Mesenteric fat pad (tissue), 1 donor: Measurements from ENCODE around the gene AP1B1. TPM values are rescaled to one million over a fixed set of nuclear protein-coding genes. Genes with fewer than 3 reads are reported as not detected.

ENCODE experiments used
- DNase-seq: peaks from one replicate; pipeline ENCODE4 v3.0.0-alpha.2; 2020; ENCODE audit warnings: low spot score
- total RNA-seq: library from RNA; stranded (reverse); fragmentation: NEBNext Ultra II Directional; extraction: Animal tissue kit (Norgen Biotek cat#: 25700); gene quantifications from one replicate; pipeline ENCODE4 v1.2.1, GENCODE V29; 2021
- donor health status: DM: yes; HTN: yes; CAD: no.

The AP1B1 gene
- total RNA-seq, 1 donor from 2014 or later, result 89.3 TPM

DNA sequence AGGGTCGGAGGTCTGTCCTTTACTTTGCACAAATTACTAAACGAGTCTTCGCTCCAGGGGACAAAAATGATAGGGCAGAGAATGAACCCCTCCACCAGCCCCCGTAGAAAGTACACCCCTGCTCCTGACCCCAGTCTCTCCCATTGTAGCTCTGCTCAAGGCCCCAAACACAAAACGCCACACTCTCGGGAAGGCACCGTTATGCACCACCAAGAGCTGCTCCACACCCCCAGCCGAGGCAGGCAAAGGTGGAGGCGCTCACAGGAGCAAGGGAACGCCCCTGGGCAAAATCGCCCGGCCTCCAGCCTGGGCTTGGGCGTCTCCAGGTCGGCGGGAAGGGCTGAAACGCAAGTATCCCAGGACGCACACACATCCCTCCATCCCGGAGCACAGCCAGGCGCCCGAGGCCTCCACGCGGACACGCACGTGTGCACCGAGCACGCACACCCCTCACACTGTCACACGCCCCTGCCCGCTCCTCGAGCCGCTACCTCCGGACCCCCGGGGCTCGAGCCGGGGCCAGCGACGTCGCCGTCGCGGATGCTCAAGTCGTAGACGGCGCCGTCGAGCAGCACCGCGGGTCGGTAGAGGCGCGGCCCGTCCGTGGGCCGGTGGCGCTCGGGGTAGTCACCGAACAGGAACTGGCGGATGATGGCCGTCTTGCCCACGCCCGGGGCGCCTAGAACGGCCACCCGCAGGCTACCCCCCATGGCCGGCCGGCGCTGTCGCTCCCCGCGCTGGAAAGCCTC lies 73.7 kb downstream of the AP1B1 start:
- DNase-seq, result no peak

DNA sequence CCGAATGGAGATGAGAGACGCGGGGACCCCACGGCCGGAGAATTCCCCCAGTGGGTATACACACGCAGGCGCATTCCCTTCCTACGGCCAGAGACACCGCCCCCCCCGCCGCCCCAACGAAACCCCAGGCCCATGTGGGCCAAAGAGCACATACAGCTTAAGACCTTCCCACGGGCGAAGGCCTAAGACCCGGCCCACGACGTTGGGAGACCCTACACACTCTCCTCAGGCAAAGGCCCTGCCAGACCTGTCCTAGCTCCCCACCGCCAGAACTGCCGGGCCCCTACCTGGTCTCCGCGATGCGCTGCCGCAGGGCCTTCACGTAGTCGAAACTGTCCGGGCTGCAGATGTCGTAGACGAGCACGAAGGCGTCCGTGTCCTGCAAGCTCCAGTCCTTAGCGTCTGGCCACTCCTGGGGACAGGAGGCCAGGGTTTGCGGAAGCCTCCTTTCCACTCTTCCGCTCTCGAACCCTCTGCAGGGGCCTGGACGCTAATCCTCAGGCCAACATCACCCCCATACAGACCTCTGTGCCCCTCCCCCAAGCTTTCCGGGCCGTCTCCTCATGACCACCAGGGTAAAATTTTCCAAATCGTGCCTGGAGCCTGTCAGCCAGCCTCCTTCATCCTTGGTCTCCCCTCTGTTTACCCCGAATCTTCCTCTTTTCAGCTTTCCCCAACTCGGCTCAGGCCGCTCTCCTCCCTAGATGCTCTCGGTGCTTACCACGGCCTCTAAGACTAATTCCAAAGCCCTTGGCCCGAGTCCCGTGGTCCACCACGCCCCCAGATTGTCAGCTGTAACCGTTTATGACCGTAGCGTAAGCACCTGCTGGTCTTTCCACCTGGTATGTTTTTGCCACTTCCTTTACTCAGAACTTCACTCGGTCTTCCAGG lies 74.5 kb downstream of the AP1B1 start:
- no peak for DNase-seq

DNA sequence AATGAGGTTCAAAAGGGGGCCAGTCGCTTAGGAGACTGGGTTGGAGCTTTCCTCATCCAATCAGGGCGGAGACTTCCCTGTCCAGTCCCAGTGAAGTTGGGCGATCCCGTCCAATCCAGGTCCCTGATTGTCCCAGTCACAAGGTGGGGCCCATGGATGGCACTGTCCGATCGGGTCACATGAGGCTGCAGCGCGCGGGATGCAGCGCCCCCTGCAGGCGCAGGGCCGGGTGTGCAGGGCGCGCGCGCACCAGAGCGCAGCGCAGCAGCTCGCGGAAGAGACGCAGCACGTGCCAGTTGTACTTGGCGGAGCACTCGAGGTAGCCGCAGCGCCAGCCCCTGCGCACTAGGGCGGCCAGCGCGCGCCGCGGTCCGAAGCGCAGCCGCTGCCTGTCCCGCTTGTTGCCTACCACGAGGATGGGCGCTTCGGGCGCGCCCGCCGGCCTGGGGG lies 75.2 kb downstream of the AP1B1 start:
- DNase-seq, result no peak

DNA sequence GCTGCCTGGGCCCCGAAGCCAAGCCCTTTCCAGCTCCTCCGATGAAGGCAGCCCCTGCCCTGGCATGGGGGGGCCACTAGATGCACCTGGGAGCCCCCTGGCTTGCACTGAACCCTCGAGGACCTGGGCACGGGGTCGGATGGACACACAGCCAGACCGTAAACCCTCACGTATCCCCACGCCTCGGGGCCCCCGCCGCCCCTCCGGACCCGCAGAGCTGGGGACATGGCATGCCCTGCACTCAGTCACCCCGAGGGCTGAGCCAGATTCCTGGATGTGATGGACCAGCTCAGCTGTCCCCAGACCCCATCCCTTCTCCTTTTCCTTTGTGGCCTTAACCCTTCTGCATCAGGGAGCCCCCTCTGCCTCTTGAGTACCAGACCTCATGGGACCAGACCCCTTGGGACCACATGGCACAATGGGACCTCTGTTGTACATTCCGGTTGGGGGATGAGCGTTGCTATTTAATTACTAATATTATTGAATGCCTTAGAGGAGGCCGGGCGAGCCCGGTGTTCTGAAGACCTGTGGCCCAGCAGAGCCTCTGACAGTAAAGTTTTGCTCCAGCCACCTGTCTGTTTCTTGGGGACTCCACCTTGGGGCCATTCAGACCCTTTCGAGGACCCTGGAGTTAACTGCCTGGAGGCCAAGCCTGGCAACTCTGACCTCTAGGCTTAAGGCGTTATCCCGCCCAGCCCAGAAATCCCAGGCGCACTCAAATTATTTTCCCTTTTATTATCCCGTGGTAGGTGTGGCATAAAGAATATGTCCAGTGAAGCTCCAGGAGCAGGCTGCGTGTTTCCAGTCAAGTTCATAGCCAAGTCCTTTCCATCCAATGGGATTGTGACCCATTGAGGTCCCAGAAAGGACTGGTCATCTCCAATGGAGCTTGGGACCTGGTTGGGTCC lies 75.9 kb downstream of the AP1B1 start:
- DNase-seq, result no peak

DNA sequence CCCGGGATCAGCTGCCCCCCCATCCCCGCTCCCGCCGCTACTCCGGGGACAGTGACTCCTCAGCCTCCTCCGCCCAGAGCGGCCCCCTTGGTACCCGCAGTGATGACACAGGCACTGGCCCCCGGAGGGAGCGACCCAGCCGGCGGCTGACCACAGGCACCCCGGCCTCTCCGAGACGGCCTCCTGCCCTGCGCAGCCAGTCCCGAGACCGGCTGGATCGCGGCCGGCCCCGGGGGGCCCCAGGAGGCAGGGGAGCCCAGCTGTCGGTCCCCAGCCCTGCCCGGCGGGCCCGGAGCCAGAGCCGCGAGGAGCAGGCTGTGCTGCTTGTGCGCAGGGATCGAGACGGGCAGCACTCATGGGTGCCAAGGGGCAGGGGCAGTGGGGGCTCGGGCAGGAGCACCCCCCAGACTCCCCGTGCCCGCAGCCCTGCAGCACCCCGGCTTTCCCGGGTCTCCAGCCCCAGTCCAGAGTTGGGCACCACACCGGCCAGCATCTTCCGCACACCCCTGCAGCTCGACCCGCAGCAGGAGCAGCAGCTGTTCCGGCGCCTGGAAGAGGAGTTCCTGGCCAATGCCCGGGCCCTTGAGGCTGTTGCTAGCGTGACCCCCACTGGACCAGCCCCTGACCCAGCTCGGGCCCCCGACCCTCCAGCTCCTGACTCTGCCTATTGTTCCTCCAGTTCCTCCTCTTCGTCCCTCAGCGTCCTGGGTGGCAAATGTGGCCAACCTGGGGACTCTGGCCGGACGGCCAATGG lies 76.7 kb downstream of the AP1B1 start:
- peak; percentile 91 for DNase-seq

DNA sequence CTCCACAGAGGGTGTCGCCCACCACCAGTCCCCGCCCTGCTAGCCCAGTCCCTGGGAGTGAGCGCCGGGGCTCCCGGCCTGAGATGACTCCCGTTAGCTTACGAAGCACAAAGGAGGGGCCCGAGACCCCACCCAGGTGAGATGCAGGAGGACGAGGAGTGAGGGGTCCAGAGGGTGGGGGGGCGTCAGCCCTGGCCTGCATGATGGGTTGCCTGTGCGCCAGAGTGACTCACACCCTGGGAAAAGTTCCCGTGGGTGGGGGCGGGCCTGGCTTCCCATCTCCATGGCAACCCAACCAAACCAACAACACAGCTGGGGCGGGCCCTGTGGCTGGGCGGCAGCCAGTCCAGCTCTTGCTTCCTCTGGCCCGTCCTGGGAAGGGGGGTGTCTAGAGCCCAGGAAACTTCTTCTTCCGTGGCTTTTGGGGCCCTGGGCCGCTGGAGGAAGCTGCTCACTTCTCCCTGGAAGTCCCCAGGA lies 77.5 kb downstream of the AP1B1 start:
- peak; percentile 98 for DNase-seq

- peak; percentile 90 for DNase-seq
These were observed 78.1 kb downstream of the AP1B1 start for GRCh38 chr22:29310065-29310862.

- peak; percentile 91 for DNase-seq
These were observed 78.9 kb downstream of the AP1B1 start for GRCh38 chr22:29309332-29310064.

GRCh38 chr22:29308791-29309262 lies 79.5 kb downstream of the AP1B1 start:
- DNase-seq, result peak; percentile 89

- DNase-seq, result peak; percentile 90
These were observed 80.1 kb downstream of the AP1B1 start for GRCh38 chr22:29308148-29308790.

- DNase-seq, result no peak
These were observed 80.7 kb downstream of the AP1B1 start for GRCh38 chr22:29307596-29308147.

DNA sequence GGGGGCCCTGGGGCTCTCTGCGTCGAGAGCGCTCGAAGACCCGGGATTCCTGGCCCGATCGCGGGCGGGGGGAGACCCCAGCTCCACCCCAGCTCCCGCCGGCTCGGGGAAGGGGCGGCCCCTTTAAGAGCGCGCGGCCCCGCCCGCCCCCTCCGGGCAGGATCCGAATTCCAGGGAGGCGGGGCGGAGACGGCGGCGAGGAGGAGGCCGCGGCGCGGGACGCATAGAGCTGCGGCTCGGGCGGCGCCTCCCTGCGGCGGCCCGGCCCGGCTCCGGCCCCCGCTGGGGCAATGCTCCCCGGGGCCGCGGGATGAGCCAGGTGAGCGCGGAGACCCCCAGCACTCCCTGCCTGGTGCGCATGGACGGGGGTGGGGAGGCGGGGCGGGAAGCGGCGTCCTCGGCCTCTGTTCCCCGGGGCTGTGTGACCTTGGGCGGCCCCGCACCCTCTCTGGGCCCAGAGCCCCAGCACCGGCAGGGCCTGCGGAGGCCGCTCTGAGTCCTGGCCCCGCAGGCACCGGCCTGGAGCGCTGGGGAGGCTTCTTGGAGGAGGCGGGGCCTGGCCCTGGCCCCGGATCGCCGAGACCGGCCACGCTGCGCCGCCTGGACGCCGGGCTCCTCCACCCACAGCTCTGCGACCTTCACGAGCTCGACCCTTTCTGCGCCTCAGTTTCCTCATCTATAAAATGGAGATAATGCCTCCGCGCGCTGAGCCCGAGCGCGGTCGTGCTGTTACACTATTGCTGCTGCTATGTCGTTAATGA lies 81.4 kb downstream of the AP1B1 start:
- DNase-seq, result peak; percentile 89

GRCh38 chr22:29306175-29306834 lies 82.1 kb downstream of the AP1B1 start, which contains the start of gene GAS2L1:
Gene GAS2L1, plus strand, starts transcription at chr22:29306650. Its CDS starts 1,456 bp downstream, at chr22:29308106.
- peak; percentile 93 for DNase-seq

- no peak for DNase-seq
These were observed 82.6 kb downstream of the AP1B1 start for GRCh38 chr22:29305836-29306174.

GRCh38 chr22:29302681-29303465 lies 85.5 kb downstream of the AP1B1 start:
- DNase-seq, result peak; percentile 88

- no peak for DNase-seq
These were observed 86.0 kb downstream of the AP1B1 start for GRCh38 chr22:29302402-29302680.
